ENCODE data around the gene CCDC13.

Gene CCDC13

DNA sequence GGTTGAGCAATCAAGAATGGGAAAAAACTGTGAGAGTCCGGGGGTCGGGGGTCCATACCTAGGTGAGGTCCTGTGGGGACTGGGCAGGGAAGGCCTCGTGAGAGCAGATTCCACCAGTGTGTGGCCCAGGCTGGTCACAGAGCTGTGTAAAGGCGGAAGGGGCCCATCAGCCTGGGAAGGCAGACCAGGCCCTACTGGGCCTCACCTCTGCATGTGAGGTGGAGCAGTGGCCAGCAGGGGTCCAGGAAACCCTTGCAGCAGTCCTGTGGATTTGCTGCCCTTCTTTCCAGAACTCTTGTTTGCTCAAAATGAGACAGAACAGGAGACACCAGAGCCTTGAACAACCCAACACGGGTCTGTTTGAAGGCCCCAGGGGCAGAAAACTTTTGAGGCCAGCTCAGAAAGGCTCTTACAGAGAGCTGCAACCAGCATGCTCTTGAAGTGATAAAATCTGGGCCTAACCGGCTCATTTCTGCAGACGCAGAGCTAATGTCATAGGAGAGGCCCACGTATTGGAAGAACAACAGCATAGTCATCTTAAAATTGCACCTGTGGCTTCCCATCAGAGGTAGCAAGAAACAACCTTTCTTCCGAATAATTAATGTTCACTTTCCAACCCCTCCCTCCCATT lies 40.1 kb downstream of the CCDC13 start:
- DNase-seq: no peak

DNA sequence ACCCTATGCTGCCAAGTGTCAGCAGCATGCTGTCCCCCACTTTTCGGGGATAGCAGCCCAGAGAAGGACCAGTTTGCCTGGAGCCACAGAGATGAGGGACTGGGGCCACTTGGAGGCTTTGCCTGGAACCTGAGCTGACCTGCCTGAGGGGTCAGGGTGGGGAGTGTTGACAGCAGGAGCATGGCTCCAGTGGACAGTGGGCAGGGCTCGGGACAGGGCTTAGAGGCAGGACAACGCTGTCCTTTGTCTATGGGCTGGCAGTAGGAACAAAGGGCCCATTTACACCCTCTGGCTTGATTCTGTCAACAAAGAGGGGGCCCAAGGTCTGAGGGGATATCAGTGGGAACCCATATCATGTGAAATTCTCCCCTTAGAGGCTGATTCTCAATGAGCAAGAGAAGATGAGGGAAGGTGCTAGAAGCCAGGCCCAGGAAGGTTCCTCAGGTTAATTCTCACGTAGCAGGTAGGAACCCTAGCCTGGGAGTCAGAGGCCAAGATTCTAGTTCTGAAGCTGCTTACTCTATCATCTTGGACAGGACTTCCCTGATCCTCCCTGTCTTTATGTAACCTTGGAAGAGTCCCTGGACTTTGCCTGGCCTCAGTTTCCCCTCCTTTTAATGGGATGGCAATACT lies 40.7 kb downstream of the CCDC13 start:
- DNase-seq: no peak

DNA sequence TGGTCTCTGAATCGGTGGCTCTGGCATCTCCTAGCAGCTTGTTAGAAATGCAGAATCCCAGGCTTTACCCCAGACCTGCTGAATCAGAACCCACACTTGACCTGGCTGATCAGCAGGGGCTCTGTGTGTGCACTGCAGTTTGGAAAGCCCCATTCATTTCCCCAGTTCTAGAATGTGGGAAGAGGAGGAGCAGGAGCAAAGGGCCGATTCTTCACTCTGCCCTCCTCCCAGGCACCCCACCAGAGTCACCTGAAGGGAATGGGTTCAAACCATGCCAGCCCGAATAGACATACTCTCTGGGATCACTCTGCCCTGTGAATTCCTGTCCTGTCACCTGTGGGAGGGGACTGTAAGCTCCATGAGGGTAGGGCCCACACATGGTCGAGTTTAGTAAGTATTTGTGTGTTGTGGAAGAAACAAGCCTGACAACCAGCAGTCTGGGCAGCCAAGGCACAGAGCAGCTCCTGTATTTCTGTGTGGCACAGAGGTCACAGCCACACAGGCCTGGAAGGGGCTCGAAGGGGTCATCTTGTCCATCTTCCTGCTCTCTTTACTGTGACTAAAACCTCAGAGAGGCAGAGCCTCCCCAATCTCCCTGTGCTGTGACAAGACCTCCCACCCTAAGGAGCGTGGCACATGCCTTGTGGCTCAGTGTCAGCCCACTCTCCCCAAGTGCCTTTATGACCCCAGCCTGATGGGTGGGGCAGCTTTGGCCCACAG lies 41.4 kb downstream of the CCDC13 start:
- DNase-seq: no peak

DNA sequence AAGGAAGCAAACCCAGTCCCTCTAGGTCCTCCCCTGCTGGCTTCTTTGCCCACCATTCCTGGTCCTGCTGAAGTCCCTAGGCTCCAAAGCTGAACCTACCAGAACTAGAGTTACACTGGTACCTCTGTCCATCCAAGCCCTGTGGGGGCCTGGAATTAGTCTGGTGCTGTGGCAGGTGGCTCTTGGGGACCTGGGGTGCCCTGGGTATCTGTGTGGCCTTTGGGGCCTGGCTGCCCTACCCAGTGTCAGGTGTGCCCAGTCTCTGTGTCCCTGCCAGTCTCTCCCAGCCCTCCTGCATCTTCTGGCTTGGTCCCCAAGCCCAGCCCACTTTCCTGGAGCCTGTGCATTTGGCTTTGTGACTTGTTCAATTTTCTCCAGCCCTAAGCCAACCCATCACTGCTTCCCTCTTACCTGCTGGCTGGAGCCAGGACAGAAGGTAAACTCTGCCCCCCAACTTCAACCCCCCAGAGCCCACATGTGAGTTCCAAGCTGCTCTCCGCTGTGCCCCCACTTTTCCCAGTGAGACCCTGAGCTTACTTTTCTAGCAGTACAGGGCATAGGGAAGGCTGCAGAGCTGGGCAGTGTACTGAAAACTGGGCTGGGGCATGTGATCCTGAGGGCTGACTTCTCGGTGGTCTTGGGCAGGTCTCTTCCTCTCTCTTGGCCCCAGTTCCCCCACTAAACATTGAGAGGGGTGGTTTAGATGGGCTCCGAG lies 42.2 kb downstream of the CCDC13 start:
- DNase-seq: no peak

DNA sequence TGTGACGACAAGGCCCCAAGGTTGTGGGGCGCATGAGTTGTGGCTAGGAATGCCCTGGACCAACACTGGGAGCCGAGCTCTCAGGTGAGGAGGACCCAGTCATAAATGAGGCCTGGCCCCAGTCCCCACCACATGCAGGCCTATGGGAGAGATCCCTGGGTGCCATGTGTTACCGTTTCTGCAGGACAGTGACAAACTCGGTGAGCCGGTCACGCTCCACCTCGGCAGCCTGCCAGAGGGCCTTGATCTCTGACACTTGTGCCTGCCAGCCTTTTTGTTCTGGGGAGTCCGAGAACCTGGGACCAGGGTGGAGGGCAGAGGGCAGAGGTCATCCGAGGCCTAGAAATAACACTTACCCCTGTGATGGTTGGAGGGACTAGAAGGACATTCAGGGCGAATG lies 42.8 kb downstream of the CCDC13 start:
- DNase-seq: no peak

DNA sequence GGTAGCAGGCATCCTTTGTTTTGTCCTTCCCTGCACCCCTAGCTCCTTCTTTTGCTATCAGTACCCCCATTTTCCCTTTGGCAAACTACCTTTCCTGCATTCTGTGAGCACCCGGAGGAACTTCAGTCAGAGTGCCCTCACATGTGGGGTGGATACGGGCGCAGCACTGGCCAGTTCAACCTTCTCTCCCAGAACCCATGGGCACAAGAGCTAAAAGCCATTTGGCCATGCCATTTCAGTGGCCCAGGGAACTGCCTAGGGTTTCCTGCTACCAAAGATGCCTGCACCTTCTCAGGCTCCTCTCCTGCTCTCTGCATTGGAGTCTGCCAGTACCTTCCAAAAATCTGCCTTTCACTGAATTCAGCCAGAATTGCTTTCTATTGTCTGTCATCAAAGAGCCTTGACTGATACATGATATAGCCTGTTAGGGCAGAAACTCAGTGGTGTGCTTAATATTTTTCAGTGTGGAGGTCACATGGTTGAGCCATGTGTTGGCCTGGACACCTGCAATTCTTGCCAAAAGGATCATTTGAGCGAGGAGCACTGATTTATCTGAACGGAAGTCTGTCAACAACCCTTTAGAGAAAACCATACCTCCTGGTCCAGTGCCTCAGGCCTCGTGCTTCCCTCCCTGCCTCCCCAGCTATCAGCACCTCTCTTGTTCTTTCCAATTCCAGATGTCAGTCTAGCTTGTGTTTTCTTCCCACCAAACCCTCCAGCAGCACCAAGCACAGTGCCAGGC lies 43.5 kb downstream of the CCDC13 start:
- no peak for DNase-seq

DNA sequence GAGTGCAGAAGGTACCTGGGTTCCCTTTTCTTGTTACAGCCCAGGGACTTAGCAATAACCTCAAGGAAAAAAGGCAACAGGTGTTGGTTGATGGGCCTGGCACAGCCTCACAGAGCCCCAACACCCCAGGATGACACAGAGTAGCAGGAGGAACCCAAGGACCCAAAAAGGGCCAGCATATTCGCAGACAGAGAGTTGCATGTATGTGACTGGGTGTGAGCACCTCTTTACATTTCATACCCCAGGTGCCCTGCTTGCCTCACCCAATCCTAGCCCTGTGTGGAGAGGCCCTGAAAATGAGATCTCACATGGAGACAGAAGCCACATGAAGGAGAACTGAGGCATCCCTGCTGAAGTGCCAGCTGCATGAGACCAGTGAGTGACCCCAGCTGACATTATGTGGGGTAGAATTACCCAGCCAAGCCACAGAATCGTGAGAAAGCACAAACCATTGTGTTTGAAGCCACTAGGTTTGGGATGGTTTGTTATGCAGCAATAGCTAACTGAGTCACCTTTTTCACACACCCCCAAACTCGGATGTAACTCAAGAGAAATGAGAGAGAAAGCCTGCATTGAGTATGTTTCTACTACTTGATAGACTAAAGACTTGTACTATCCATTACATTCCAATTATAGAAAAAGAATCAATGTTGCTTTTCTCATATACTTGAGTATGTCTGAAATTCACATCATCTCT lies 44.2 kb downstream of the CCDC13 start:
- no peak for DNase-seq

DNA sequence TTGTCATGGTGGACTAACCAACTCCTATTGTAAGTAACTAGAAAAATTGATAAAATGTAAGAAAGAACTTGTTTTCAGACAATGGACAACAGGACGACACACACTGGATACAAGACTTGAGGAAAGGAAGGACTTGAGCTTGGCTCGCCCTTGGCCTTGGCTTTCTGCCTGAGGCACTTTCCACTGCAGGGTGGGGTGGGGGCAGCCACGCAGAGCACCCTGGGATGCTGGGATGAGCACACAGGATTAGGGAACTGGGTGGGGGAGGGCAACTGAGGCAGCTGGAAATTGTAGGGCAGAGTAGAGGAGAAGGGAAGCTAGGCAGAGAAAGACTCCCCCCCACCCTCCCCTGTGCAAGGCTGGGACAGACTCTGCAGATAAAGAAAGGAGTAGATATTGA lies 45.0 kb downstream of the CCDC13 start:
- no peak for DNase-seq

DNA sequence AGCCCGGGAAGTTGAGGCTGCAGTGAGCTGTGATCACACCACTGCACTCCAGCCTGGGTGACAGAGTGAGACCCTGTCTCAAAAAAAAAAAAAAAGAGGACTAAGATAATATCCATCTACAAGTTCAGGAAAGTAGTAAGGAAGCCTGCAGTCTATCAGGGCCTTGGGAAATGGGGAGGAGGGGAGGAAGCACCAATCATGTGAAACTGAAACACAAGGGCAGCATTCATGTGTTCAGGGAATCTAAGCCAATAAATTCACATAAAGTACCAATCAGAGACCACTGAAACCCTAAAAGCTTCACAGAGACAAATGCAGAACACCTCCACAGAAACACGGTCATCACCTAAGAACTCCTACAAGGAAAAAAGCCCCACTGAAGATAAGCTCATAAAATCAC lies 47.6 kb downstream of the CCDC13 start:
- DNase-seq: no peak

DNA sequence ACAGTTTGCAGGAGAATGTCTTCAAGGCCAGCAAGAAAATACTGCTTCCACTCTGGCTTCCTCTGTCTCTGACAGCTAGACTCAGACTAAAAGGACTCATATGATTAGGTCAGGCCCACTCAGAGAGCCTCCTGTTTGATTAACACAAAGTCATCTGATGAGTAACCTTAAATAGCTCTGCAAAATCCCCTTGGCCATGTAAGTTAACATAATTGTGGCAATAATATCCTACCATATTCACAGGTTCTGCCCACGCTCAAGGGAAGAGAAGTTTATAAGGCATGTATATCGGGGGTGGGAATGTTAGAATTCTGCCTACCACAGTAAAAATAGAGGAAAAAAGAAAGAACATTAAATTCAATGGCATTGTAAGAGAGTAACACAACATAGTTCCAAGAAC lies 49.8 kb downstream of the CCDC13 start:
- DNase-seq: no peak

Data from right forelimb (tissue), 1 donor.